Ishikawa (cell line): ENCODE results near the gene CEP350.

ENCODE experiments used
- CEBPB ChIP-seq: IDR thresholded peaks from 2 replicates; pipeline ENCODE4 v1.6.1; 2012
- CREB1 ChIP-seq: IDR thresholded peaks from 2 replicates; pipeline ENCODE4 v1.6.1; 2012; ENCODE audit warnings: low read depth
- EGR1 ChIP-seq: IDR thresholded peaks from 2 replicates; pipeline ENCODE4 v1.6.1; 2012
- EP300 ChIP-seq: IDR thresholded peaks from 2 replicates; pipeline ENCODE4 v1.6.1; 2012; ENCODE audit warnings: borderline replicate concordance
- FOXM1 ChIP-seq: IDR thresholded peaks from 2 replicates; pipeline ENCODE4 v1.6.1; 2012; ENCODE audit warnings: low read depth, borderline replicate concordance
- MAX ChIP-seq: IDR thresholded peaks from 2 replicates; pipeline ENCODE4 v1.6.1; 2012
- NFIC ChIP-seq: IDR thresholded peaks from 2 replicates; pipeline ENCODE4 v1.6.1; 2012
- RAD21 ChIP-seq: IDR thresholded peaks from 2 replicates; pipeline ENCODE4 v1.6.1; 2012; ENCODE audit warnings: low read depth
- REST ChIP-seq: IDR thresholded peaks from 2 replicates; pipeline ENCODE4 v1.6.1; 2012; ENCODE audit warnings: low read depth, mild to moderate bottlenecking
- TAF1 ChIP-seq: IDR thresholded peaks from 2 replicates; pipeline ENCODE4 v1.6.1; 2012; ENCODE audit warnings: low read depth, mild to moderate bottlenecking
- TEAD4 ChIP-seq: IDR thresholded peaks from 2 replicates; pipeline ENCODE4 v1.6.1; 2012
- USF1 ChIP-seq: IDR thresholded peaks from 2 replicates; pipeline ENCODE4 v1.6.1; 2012
- YY1 ChIP-seq: IDR thresholded peaks from 2 replicates; pipeline ENCODE4 v1.6.1; 2012; ENCODE audit warnings: low read depth

- TF ChIP-seq RAD21 (no peak), EP300 (no peak), TAF1 (no peak), REST (no peak), CREB1 (no peak), FOXM1 (no peak), MAX (no peak), CEBPB (no peak), YY1 (no peak), EGR1 (no peak), USF1 (no peak), TEAD4 (no peak), NFIC (no peak)
These were observed 158.5 kb downstream of the CEP350 start for GRCh38 chr1:180112984-180113647.
